ENCODE results near the gene PPFIA3. TPM values are rescaled to one million over a fixed set of nuclear protein-coding genes. Genes with fewer than 3 reads are reported as not detected.

Gene PPFIA3
- total and polyA plus RNA-seq, 2 donors from 2014 or later, result 7.1 to 20.0 TPM

DNA sequence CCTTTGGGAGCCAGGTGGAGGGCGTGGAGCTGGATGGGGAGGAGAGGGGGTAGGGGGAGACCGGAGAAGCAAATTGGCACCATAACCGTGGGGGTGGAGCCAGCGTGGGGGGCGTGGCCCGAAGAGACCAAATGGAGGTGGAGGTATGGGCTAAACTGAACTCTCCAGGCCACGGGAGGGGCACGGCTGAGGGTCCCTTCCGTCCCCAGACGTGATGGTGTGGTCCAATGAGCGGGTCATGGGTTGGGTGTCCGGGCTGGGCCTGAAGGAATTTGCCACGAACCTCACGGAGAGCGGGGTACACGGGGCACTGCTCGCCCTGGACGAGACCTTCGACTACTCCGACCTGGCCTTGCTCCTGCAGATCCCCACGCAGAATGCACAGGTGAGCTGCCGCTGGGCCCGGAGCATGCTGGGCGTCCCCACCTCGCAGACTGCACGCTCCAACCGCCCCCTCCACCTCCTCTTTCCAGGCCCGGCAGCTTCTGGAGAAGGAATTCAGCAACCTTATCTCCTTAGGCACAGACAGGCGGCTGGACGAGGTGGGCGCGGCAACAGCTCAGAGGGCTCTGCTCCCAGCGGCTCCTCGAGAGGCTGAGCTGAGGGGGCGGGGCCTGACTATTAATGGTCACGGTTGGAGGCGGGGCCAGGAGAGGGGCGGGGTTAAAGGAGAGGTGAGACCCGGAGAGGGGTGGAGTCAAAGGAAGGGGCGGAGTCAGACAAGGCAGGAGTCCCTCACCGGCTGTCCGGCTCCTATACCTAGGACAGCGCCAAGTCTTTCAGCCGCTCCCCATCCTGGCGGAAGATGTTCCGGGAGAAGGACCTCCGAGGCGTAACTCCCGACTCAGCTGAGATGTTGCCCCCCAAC lies 29.7 kb downstream of the PPFIA3 start:
- Histone ChIP-seq H3K4me1 (ENCODE audit: control insufficient read depth in 2 of 3, insufficient read depth in 2 of 3, low read depth in 1 of 3, low read length in 3 of 3) (peaks cover 0 to 25% (median 0%) of the 10 kb centered on the region in 3 donors), H3K9me3 (ENCODE audit: control insufficient read depth in 2 of 3, insufficient read depth in 1 of 3, low read length in 3 of 3) (no peaks in the 10 kb centered on the region), H3K36me3 (ENCODE audit: control insufficient read depth in 2 of 3, insufficient read depth in 3 of 3, low read length in 3 of 3) (no peaks in the 10 kb centered on the region), H3K27me3 (ENCODE audit: control insufficient read depth, insufficient read depth, low read length) (no peaks in the 10 kb centered on the region), H3K4me3 (ENCODE audit: low read length in 3 of 3) (peak overlapping the region; percentile 55 to 89 (median 88)), H3K27ac (ENCODE audit: low read depth in 2 of 2, low read length in 2 of 2) (peak overlapping the region; percentile 83 to 89), H3K9ac (ENCODE audit: low read length in 3 of 3) (peak overlapping the region; percentile 38 to 85 (median 71))
- DNase-seq, result peak; percentile 99 to 100 (median 99)
- FAIRE-seq, result no peak
- intact Hi-C loops (cut with DNase I), result no loop called here
- TF ChIP-seq, protein P1, sequence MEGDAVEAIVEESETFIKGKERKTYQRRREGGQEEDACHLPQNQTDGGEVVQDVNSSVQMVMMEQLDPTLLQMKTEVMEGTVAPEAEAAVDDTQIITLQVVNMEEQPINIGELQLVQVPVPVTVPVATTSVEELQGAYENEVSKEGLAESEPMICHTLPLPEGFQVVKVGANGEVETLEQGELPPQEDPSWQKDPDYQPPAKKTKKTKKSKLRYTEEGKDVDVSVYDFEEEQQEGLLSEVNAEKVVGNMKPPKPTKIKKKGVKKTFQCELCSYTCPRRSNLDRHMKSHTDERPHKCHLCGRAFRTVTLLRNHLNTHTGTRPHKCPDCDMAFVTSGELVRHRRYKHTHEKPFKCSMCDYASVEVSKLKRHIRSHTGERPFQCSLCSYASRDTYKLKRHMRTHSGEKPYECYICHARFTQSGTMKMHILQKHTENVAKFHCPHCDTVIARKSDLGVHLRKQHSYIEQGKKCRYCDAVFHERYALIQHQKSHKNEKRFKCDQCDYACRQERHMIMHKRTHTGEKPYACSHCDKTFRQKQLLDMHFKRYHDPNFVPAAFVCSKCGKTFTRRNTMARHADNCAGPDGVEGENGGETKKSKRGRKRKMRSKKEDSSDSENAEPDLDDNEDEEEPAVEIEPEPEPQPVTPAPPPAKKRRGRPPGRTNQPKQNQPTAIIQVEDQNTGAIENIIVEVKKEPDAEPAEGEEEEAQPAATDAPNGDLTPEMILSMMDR (IDR thresholded peaks at IDR 0.05; ENCODE audit: borderline replicate concordance, extremely low read depth, insufficient read depth), result no peak

- H3K9ac ChIP-seq (ENCODE audit: low read length in 3 of 3), result peak overlapping the region; percentile 71 to 85 (median 81)
- peak overlapping the region; percentile 83 to 89 for H3K27ac ChIP-seq (ENCODE audit: low read depth in 2 of 2, low read length in 2 of 2)
- peaks cover 0 to 28% (median 0%) of the 10 kb centered on the region in 3 donors for H3K4me1 ChIP-seq (ENCODE audit: control insufficient read depth in 2 of 3, insufficient read depth in 2 of 3, low read depth in 1 of 3, low read length in 3 of 3)
- peak; percentile 89 to 96 (median 93) for DNase-seq
- H3K27me3 ChIP-seq (ENCODE audit: control insufficient read depth, insufficient read depth, low read length), result no peaks in the 10 kb centered on the region
- intact Hi-C loops (cut with DNase I), result no loop called here
- no peaks in the 10 kb centered on the region for H3K36me3 ChIP-seq (ENCODE audit: control insufficient read depth in 2 of 3, insufficient read depth in 3 of 3, low read length in 3 of 3)
- H3K4me3 ChIP-seq (ENCODE audit: low read length in 3 of 3), result peak overlapping the region; percentile 55 to 89 (median 88)
- H3K9me3 ChIP-seq (ENCODE audit: control insufficient read depth in 2 of 3, insufficient read depth in 1 of 3, low read length in 3 of 3), result no peaks in the 10 kb centered on the region
- TF ChIP-seq, protein P1 (IDR thresholded peaks at IDR 0.05; ENCODE audit: borderline replicate concordance, extremely low read depth, insufficient read depth), result peak; percentile 2
- no peak for FAIRE-seq
Measured at GRCh38 chr19:49149652-49150105, 30.3 kb downstream of the PPFIA3 start.

- H3K36me3 ChIP-seq (ENCODE audit: control insufficient read depth in 2 of 3, insufficient read depth in 3 of 3, low read length in 3 of 3), result no peaks in the 10 kb centered on the region
- H3K9me3 ChIP-seq (ENCODE audit: control insufficient read depth in 2 of 3, insufficient read depth in 1 of 3, low read length in 3 of 3), result no peaks in the 10 kb centered on the region
- no peaks in the 10 kb centered on the region for H3K27me3 ChIP-seq (ENCODE audit: control insufficient read depth, insufficient read depth, low read length)
- peak; percentile 92 to 97 (median 95) for DNase-seq
- TF ChIP-seq, protein P1 (IDR thresholded peaks at IDR 0.05; ENCODE audit: borderline replicate concordance, extremely low read depth, insufficient read depth), result no peak
- FAIRE-seq, result no peak
- peaks cover 0 to 30% (median 0%) of the 10 kb centered on the region in 3 donors for H3K4me1 ChIP-seq (ENCODE audit: control insufficient read depth in 2 of 3, insufficient read depth in 2 of 3, low read depth in 1 of 3, low read length in 3 of 3)
- H3K4me3 ChIP-seq (ENCODE audit: low read length in 3 of 3), result peak overlapping the region; percentile 55 to 89 (median 88)
- peak overlapping the region; percentile 71 to 85 (median 81) for H3K9ac ChIP-seq (ENCODE audit: low read length in 3 of 3)
- H3K27ac ChIP-seq (ENCODE audit: low read depth in 2 of 2, low read length in 2 of 2), result peak overlapping the region; percentile 83 to 89
- intact Hi-C loops (cut with DNase I), result no loop called here
Measured at GRCh38 chr19:49150106-49150943, 31.0 kb downstream of the PPFIA3 start.

Measured in kidney (tissue), 14 donors.